Endothelial cell of umbilical vein (primary cell): ENCODE measurements around the gene SDK2. TPM values are rescaled to one million over a fixed set of nuclear protein-coding genes. Genes with fewer than 3 reads are reported as not detected.

ENCODE experiments used
- BruUV-seq: library from RNA; stranded (reverse); fragments of 400-500 nt; replicated peaks from 2 replicates; lab custom pipeline; 2021; lab: Mats Ljungman, UMichigan
- CTCF ChIA-PET: fragments of 300-600, 350-600 bp; sonication (Branson Sonifier 250); formaldehyde crosslinking; loops from one replicate; lab custom pipeline; 2021; ENCODE audit warnings: antibody characterized with exemption, inconsistent platforms; lab: Charles Lee
- POLR2A ChIA-PET: fragments of 300-600, 350-600 bp; sonication (Branson Sonifier 250); formaldehyde crosslinking; loops from one replicate; lab custom pipeline; 2021; ENCODE audit warnings: antibody characterized with exemption, inconsistent platforms; lab: Charles Lee
- DNase-seq: peaks from one replicate; pipeline ENCODE4 v3.0.0-alpha.2; 2011; ENCODE audit warnings: low read depth, low spot score
- FAIRE-seq: peaks from 2 replicates; lab custom pipeline; 2011; peaks lifted over from hg19 to GRCh38; lab: Jason Lieb, UNC
- H2AFZ ChIP-seq: 2 replicates; pipeline ENCODE4 v1.6.0; 2012; ENCODE audit warnings: low read depth, low read length, control low read depth, inconsistent platforms
- H3K27ac ChIP-seq: 2 replicates; pipeline ENCODE4 v1.5.1; 2011; ENCODE audit warnings: low read depth, mild to moderate bottlenecking, control low read depth, low read length, moderate library complexity; ENCODE audit not compliant: insufficient read depth
- H3K27me3 ChIP-seq, 2 experiments: 2 replicates each; pipeline versions ENCODE4 v1.6.0 to v1.6.1; 2011; ENCODE audit warnings: low read length in 2 of 2, mixed read lengths in 1 of 2; ENCODE audit not compliant: control insufficient read depth in 2 of 2, insufficient read depth in 2 of 2
- H3K36me3 ChIP-seq, 2 experiments: 2 replicates in 1 of 2; 3 replicates in 1 of 2; pipeline ENCODE4 v1.5.1; 2011; ENCODE audit warnings: low read length in 2 of 2, mild to moderate bottlenecking in 1 of 2, moderate library complexity in 1 of 2; ENCODE audit not compliant: control insufficient read depth in 2 of 2, insufficient read depth in 2 of 2; ENCODE audit errors: extremely low read depth in 1 of 2
- H3K4me1 ChIP-seq: 3 replicates; pipeline ENCODE4 v1.5.1; 2011; ENCODE audit warnings: mild to moderate bottlenecking, low read length; ENCODE audit not compliant: control insufficient read depth, insufficient read depth; ENCODE audit errors: extremely low read depth
- H3K4me2 ChIP-seq: 2 replicates; pipeline ENCODE4 v1.6.1; 2011; ENCODE audit warnings: low read length, control low read depth, mixed read lengths; ENCODE audit not compliant: insufficient read depth
- H3K4me3 ChIP-seq, 3 experiments: fragments of 200-600 bp in 1 of 3; sonication (generic), shearing (Covaris generic) in 1 of 3; replicated peaks in 1 of 3; 2 replicates each; pipeline ENCODE4 v1.5.1; 2011 to 2016; ENCODE audit warnings: control low read depth in 3 of 3, low read length in 3 of 3, mild to moderate bottlenecking in 2 of 3, inconsistent platforms in 1 of 3, low read depth in 1 of 3, moderate library complexity in 1 of 3; ENCODE audit not compliant: insufficient read depth in 1 of 3
- H3K79me2 ChIP-seq: 2 replicates; pipeline ENCODE4 v1.6.0; 2012; ENCODE audit warnings: low read length, inconsistent platforms; ENCODE audit not compliant: control insufficient read depth, insufficient read depth
- H3K9ac ChIP-seq: replicated peaks from 2 replicates; pipeline ENCODE3; 2011; ENCODE audit warnings: low read length, control low read depth; ENCODE audit not compliant: insufficient read depth; ENCODE audit errors: extremely low read depth
- H3K9me1 ChIP-seq: replicated peaks from 3 replicates; pipeline ENCODE4 v1.6.0; 2011; ENCODE audit warnings: mild to moderate bottlenecking, low read length; ENCODE audit not compliant: control insufficient read depth, insufficient read depth; ENCODE audit errors: extremely low read depth
- H3K9me3 ChIP-seq: replicated peaks from 2 replicates; pipeline ENCODE4 v1.5.1; 2012; ENCODE audit warnings: low read length, inconsistent platforms; ENCODE audit not compliant: control insufficient read depth, insufficient read depth
- H4K20me1 ChIP-seq: replicated peaks from 2 replicates; pipeline ENCODE3; 2011; ENCODE audit warnings: mild to moderate bottlenecking, low read length; ENCODE audit not compliant: control insufficient read depth, insufficient read depth; ENCODE audit errors: extremely low read depth
- EZH2 ChIP-seq: IDR thresholded peaks from 2 replicates; pipeline ENCODE4 v1.6.1; 2012; ENCODE audit warnings: borderline replicate concordance, low read depth, mild to moderate bottlenecking, moderate library complexity, low read length, inconsistent platforms; ENCODE audit not compliant: severe bottlenecking
- FOS ChIP-seq: IDR thresholded peaks from 2 replicates; pipeline ENCODE4 v1.6.1; 2011; ENCODE audit warnings: mild to moderate bottlenecking, low read length, moderate library complexity, borderline replicate concordance; ENCODE audit not compliant: insufficient read depth
- GATA2 ChIP-seq: IDR thresholded peaks from 2 replicates; pipeline ENCODE4 v1.7.0; 2011; ENCODE audit warnings: low read depth, mild to moderate bottlenecking, moderate library complexity, mixed read lengths, low read length; ENCODE audit not compliant: insufficient read length, insufficient read depth
- MYC ChIP-seq: IDR thresholded peaks from one replicate; pipeline ENCODE4 v1.6.1; 2011; ENCODE audit warnings: mild to moderate bottlenecking, low read depth, low read length
- POLR2A ChIP-seq: IDR thresholded peaks from 2 replicates; pipeline ENCODE4 v1.6.1; 2012; ENCODE audit warnings: low read depth, mild to moderate bottlenecking, control low read depth, low read length
- POLR2AphosphoS5 ChIP-seq: IDR thresholded peaks from 2 replicates; pipeline ENCODE4 v1.6.1; 2012; ENCODE audit warnings: low read depth, mild to moderate bottlenecking, control low read depth, low read length, moderate library complexity; ENCODE audit not compliant: insufficient read depth
- dilution Hi-C: fragments of 300-500 bp; cut with MboI; formaldehyde crosslinking; loops from one replicate; pipeline ENCODE4 v1.15.0; 2019; ENCODE audit warnings: low sequenced_read_pairs; ENCODE audit not compliant: extremely low pct_ligation_motif_present
- intact Hi-C: fragments of 100-400 bp; cut with micrococcal nuclease; formaldehyde crosslinking; loops from one replicate; pipeline ENCODE4 v1.10.0; 2022
- polyA plus RNA-seq, 4 experiments: library from polyadenylated mRNA; depleted of rRNA in 3 of 4; stranded (reverse) in 3 of 4; unstranded in 1 of 4; fragments of >200 nt; gene quantifications; 2 replicates each; pipeline versions ENCODE4 v1.2.1 to v1.2.3, GENCODE V29; 2011 to 2012; ENCODE audit warnings: missing spikeins in 1 of 4
- total RNA-seq: library from RNA; stranded (reverse); gene quantifications from 2 replicates; pipeline ENCODE4 v1.2.3, GENCODE V29; 2021
- TF ChIP-seq, protein P1 (sequence below), 2 donors: IDR thresholded peaks; 1 replicate in 1 of 2; 2 replicates in 1 of 2; pipeline ENCODE4 v1.5.1; 2011; ENCODE audit warnings: low read length in 2 of 2, mild to moderate bottlenecking in 2 of 2, moderate library complexity in 2 of 2, control low read depth in 1 of 2, inconsistent platforms in 1 of 2, low read depth in 1 of 2; ENCODE audit not compliant: insufficient read depth in 1 of 2; ENCODE audit errors: extremely low read depth in 1 of 2

Gene SDK2
- total and polyA plus RNA-seq, 2 donors (not counting 3 experiments of a cell fraction or from before 2014, with no cell fraction given): not detected

DNA sequence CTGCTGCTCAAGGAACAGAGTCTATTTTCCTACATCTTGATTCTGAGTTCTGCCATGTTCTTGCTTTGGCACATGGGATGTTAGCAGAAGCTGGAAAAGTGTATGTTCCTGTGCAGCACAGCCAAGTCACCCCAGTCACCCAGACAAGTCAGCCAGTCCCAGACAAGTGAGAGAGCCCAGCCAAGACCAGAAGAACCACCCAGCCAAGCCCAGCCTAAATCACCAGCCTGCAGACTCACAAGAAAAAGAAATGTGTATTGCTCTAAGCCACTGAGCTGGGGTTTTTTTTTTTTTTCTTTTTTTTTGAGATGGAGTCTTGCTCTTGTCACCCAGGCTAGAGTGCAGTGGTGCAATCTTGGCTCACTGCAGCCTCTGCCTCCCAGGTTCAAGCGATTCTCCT lies 191.2 kb downstream of the SDK2 start:
- Histone ChIP-seq H3K9ac (no peak overlapping the region), H3K4me2 (no peak overlapping the region), H3K36me3 (no peaks in the 10 kb centered on the region), H4K20me1 (no peaks in the 10 kb centered on the region), H3K79me2 (no peaks in the 10 kb centered on the region), H3K4me1 (no peaks in the 10 kb centered on the region), H2AFZ (no peak overlapping the region), H3K9me3 (no peaks in the 10 kb centered on the region), H3K9me1 (no peaks in the 10 kb centered on the region), H3K27me3 (no peaks in the 10 kb centered on the region), H3K27ac (no peak overlapping the region), H3K4me3 (no peak overlapping the region)
- FAIRE-seq: no peak
- dilution Hi-C loops: no loop called here
- ChIA-PET POLR2A (no interaction called here), CTCF (no interaction called here)
- no TSS peak for BruUV-seq
- TF ChIP-seq MYC (no peak), POLR2AphosphoS5 (no peak), FOS (no peak)
- intact Hi-C loops: no loop called here
- no peak for DNase-seq

DNA sequence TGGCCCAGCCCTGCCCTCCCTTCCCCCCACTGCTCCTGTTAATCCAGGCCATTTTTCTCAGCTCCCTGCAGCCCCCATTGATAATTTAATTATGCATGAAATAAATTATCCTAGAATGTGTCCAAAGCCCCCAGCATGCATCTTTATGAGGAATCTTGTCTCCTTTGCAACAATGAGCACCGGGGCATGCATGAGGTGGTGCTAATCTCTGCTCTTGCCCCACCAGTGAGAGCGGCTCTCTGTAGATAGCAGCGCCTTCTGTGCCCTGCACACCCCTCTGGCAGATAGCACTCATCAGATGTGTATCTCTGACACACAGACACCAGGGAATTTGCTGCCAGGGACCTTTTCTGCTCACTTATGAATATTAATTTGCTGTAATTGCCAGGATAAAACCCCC lies 192.2 kb downstream of the SDK2 start:
- dilution Hi-C loops (no loop called here), intact Hi-C loops (no loop called here)
- Histone ChIP-seq H3K27me3 (no peaks in the 10 kb centered on the region), H3K4me3 (no peak overlapping the region), H3K9ac (no peak overlapping the region), H3K4me1 (no peaks in the 10 kb centered on the region), H3K9me1 (no peaks in the 10 kb centered on the region), H3K36me3 (no peaks in the 10 kb centered on the region), H3K9me3 (no peaks in the 10 kb centered on the region), H3K27ac (no peak overlapping the region), H2AFZ (no peak overlapping the region), H3K79me2 (no peaks in the 10 kb centered on the region), H4K20me1 (no peaks in the 10 kb centered on the region), H3K4me2 (no peak overlapping the region)
- TF ChIP-seq POLR2A (no peak), GATA2 (no peak), POLR2AphosphoS5 (no peak), EZH2 (no peak), MYC (no peak)
- TF ChIP-seq, protein P1, sequence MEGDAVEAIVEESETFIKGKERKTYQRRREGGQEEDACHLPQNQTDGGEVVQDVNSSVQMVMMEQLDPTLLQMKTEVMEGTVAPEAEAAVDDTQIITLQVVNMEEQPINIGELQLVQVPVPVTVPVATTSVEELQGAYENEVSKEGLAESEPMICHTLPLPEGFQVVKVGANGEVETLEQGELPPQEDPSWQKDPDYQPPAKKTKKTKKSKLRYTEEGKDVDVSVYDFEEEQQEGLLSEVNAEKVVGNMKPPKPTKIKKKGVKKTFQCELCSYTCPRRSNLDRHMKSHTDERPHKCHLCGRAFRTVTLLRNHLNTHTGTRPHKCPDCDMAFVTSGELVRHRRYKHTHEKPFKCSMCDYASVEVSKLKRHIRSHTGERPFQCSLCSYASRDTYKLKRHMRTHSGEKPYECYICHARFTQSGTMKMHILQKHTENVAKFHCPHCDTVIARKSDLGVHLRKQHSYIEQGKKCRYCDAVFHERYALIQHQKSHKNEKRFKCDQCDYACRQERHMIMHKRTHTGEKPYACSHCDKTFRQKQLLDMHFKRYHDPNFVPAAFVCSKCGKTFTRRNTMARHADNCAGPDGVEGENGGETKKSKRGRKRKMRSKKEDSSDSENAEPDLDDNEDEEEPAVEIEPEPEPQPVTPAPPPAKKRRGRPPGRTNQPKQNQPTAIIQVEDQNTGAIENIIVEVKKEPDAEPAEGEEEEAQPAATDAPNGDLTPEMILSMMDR (IDR thresholded peaks at IDR 0.05; ENCODE audit: extremely low read depth in 1 of 2, insufficient read depth in 1 of 2, low read depth in 1 of 2, low read length in 2 of 2): no peak
- FAIRE-seq (no peak), DNase-seq (no peak)
- POLR2A ChIA-PET: no interaction called here
- CTCF ChIA-PET: no interaction called here
- no TSS peak for BruUV-seq
